Stimulated activated CD4-positive, alpha-beta T cell treated with anti-CD3 and anti-CD28 coated beads, Interleukin-4, amount 100 ng/mL, for 24 hours (primary cell): ENCODE measurements around the gene SMAD7.

ENCODE experiments used
- DNase-seq: peaks from one replicate; pipeline ENCODE4 v3.0.0-alpha.2; 2020

SMAD7 gene

GRCh38 chr18:48892146-48892855 lies 58.5 kb downstream of the SMAD7 start:
- no peak for DNase-seq

- DNase-seq, result no peak
Observed at GRCh38 chr18:48891721-48892120, 59.0 kb downstream of the SMAD7 start.

DNA sequence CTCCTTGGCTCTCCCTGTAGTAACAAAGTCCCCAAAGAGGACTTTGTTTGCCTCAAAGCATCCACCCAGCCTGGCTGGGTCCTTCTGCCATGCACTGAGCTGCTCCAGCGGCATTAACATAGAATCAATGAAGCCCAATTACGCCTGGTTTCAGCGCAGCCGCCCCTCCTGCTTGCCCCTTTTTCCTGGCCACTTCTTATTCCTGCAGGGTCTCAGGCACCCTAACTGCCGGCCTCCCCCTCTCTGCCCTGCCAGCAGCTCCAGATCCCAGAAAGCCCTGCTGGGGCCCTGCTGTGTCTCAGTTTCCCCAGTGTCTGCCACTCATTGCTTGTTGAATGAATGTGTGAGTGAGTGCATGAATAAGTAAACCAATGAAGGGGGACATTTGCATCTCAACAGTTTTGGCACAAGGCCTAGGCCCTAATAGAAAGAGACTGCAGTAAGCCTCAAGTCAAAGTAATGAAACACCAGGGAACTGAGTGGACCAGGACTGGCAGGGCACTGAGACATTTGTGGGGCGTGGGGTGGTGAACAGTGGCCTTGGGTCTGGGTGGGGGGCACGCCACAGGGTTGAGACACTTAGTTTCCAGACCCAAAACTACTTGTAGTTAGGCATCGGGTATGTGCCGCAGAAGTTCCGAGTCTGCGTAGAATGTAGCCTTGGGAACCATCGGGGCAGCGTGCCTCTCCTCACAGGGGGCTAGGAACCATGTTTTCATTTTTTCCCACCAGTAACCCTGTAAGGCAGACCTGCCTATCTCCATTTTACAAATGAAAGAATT lies 60.6 kb downstream of the SMAD7 start:
- no peak for DNase-seq

DNA sequence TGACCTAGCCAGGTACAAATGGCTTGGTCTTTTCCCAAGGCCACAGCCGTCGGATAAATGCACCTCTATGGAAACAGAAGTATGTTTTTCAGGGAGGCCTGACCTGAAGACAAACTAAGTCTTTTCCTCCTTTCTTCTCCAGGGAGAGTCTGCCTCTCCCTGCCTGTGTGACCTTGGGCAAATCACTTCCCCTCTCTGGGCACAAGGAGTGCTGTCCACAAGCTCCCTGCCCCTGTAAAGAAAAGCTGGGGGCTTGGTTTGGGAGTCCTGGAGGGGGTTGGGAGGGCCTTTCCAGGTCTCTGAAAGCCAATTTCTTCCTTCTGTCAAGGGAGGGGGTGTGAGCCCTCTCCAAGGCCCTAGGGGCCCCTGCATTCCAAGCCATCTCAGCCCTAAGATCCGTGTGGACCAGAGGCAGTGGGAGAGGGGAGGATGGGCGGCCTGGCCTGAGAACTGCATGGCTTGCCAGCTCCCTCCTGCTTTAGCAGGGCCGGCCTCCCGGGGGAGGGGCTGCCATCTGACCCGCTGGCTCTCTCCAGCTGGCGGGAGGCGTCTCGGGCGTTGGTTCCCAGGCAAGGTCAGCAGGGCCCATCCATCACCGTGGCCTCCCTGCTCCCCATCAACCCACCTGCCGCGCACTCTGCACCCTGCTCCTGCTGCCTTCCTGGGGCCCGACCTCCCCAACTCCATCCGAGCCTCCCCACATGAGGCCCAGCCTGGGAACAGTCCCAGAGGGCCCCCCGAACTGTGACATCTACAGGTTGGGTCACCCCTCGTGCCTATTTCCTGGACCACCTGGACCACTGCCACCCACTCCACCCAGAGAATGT lies 61.4 kb downstream of the SMAD7 start:
- DNase-seq, result no peak

DNA sequence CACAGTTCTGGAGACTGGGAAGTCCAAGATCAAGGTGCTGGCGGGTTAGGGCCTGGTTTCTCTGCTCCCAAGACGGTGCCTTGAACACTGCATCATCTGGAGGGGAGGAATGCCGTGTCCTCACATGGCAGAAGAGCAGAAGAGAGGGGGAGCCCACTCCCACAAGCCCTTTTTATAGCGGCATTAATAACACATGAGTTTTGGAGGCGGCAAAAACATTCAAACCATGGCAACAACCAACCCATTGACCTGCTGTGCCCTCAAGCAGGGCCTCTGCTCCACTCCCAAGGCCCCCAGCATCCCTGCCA lies 62.0 kb downstream of the SMAD7 start:
- no peak for DNase-seq

- DNase-seq, result no peak
Observed at GRCh38 chr18:48887905-48888772, 62.6 kb downstream of the SMAD7 start.

GRCh38 chr18:48887294-48887904 lies 63.4 kb downstream of the SMAD7 start:
- DNase-seq, result no peak

- DNase-seq, result no peak
Observed at GRCh38 chr18:48886520-48887293, 64.1 kb downstream of the SMAD7 start.

DNA sequence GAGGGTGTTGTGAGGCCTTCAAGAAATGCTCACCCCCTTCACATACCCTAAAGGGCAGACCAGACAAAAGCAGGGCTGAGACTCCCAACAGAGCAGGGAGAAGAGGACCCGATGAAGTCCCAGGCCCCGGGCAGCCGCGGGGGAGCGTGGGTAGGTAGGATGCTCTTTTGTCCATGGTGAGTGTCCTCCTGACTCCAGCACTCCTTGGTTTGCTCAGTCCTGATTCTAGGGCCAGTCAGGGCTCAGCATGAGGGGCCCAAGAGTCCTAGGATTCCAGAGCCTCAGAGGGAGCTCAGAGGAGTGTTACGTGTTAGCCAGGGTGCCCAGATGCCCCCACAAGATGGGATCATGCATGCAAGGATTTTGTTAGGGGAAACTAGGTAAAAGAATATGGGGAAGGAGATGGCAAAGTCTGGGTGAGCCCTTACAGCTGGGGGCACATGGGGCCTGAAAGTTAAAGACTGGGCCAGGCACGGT lies 64.8 kb downstream of the SMAD7 start:
- no peak for DNase-seq

- DNase-seq, result no peak
Observed at GRCh38 chr18:48885266-48885923, 65.4 kb downstream of the SMAD7 start.

DNA sequence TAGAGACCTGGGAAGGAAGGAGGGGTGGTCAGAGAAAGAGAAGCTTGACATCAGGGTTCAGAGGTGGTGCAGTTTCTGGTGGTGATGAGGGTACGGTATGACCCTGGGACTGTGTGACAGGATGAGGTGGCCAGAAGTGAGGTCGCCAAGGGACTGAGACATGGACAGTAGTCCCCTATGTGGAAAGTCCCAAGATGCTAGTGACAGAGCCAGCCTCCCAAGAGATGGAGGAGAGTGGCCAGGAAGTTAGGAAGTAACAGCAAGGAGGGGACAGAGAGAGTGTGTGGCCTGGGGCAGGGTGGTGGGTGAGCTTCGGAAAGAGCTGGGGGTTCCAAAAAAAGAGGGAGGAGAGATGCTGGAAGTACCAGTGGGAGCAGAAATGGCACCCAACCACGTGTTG lies 66.0 kb downstream of the SMAD7 start:
- DNase-seq, result no peak

DNA sequence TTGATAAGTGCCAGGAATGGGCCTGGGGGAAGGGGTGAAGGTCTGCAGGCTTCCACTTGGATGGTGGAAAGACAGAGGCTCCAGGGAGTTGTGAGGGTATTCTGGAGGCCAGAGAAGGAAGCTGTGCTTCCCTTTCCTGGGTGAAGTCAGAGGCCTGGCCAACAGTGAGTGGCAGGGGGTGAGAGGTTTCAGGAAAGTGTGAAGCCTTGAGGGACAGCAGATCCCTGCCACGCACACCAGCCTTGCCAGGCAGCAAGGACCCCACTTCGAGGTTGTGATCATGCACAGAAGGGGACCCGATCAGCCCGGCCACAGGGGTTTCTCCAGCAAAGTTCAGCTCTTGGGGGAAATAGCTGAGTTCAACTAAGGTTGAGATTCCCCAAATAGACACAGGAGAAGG lies 66.5 kb downstream of the SMAD7 start:
- no peak for DNase-seq

- no peak for DNase-seq
Observed at GRCh38 chr18:48882379-48882778, 68.4 kb downstream of the SMAD7 start.

DNA sequence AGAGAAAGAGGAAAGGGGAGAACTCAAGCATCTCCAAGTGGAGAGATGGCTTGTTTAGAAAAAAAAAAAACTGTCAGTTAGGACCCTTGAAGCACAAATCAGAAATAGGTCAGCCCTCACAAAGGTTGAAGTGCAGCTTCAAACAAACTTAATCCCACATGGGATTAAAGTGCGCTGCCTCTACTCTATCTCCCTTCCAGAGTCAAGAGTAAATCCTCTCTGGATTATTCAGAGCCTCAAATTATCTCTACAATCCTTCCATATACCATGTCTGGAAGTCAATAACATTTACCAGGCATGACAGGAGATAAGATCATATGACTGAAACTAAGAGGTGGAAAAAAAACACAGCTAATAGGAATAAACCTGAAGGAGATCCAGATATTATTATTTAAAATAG lies 69.8 kb downstream of the SMAD7 start:
- DNase-seq, result no peak

GRCh38 chr18:48879008-48879431 lies 71.7 kb downstream of the SMAD7 start:
- no peak for DNase-seq

DNA sequence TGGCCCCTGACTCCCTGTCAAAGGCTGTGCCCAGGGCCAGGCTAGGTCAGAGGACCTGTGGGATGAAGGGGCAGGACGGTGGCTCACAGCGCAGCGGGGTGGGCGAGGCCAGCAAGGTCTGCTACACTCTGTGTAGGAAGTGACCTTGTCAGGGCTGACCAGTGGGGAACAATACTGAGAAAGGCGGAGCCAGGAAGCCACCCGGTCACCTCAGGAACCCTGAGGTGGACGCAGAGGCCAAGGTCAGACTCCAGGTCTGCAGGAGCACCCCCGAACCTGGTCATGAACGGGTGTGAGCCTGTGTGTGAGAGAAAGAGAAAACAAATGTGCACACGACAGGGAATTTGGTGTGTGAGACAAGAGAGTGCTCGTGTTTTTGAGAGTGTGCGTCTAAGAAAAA lies 72.3 kb downstream of the SMAD7 start:
- DNase-seq, result no peak

- no peak for DNase-seq
Observed at GRCh38 chr18:48877941-48878340, 72.8 kb downstream of the SMAD7 start.

DNA sequence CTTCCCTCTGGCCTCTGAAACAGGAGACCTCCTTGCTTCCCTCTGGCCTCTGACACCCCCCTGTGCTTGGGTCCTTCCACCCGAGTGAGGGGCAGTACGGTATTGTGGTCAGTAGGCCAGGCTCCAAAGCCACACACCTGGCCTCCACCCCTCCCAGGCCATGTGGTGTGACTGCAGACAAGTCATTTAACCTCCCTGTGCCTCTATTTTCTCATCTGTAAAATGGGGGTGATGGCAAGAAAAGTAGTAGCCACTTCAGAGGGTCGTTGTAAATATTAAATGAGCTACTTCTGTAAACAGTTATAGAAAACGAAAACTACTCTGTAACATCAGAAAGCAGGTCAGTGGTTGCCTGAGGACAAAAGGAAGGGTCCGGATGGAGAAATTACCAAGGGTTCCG lies 74.2 kb downstream of the SMAD7 start:
- no peak for DNase-seq

DNA sequence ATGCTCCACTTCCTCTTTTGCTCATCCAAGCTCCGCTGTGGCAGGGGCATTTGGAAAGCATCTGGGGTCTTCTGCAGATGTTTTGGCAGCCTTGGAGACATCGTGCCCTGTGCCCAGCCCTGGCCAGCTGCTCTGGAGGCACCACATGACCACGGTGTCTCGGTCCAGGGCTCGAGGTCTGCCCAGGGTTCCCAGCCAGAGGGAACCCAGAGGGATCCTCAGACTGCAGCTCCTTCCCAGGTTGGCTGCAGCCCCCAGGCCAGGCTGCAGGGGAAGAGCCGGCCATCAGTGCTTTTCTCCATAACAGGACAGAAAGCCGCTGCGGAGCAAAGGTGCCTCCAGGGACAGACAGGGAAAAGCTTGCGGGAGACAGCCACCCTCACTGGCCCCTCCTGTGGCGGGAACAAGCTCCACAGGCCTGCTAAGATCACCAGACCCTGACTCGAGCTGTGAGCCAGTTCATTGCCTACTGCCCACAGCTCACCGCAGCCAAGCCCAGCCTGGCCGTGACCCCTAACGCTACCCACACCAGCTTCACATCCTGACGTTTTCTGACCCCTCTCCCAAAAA lies 74.7 kb downstream of the SMAD7 start:
- no peak for DNase-seq

- no peak for DNase-seq
Observed at GRCh38 chr18:48875314-48875941, 75.3 kb downstream of the SMAD7 start.
